ENCODE data around the gene NKD1. TPM values are rescaled to one million over a fixed set of nuclear protein-coding genes. Genes with fewer than 3 reads are reported as not detected.

The NKD1 gene
- total RNA-seq, 6 donors from 2014 or later, result 9.9 to 59.7 (median 21.4) TPM

- DNase-seq (no peak), ATAC-seq (ENCODE audit: low FRiP score in 2 of 2) (no peak)
- no peak overlapping the region for H3K27ac ChIP-seq
- no peaks in the 10 kb centered on the region for H3K4me1 ChIP-seq
- H3K27me3 ChIP-seq, result no peaks in the 10 kb centered on the region
- whole genome bisulfite sequencing, 2 donors, result 92 to 96% methylated on average over 6 to 7 of the region's 7 CpGs
- no peak overlapping the region for H3K4me3 ChIP-seq
- H3K36me3 ChIP-seq, result no peaks in the 10 kb centered on the region
- no peaks in the 10 kb centered on the region for H3K9me3 ChIP-seq
- no peak for TF ChIP-seq POLR2AphosphoS5 (IDR thresholded peaks at IDR 0.05)
- no peak for TF ChIP-seq POLR2A (IDR thresholded peaks at IDR 0.05)
- TF ChIP-seq EP300 (IDR thresholded peaks at IDR 0.05), result no peak
- no peak for TF ChIP-seq CTCF (IDR thresholded peaks at IDR 0.05)
These were observed 24.5 kb upstream of the NKD1 start for GRCh38 chr16:50523710-50524109.

- no peaks in the 10 kb centered on the region for H3K36me3 ChIP-seq
- DNase-seq (no peak), ATAC-seq (ENCODE audit: low FRiP score in 2 of 2) (no peak)
- no peaks in the 10 kb centered on the region for H3K4me1 ChIP-seq
- peaks cover 0 to 6% (median 0%) of the 10 kb centered on the region in 4 donors for H3K9me3 ChIP-seq
- H3K4me3 ChIP-seq, result no peak overlapping the region
- no peak for TF ChIP-seq CTCF (IDR thresholded peaks at IDR 0.05)
- no peak for TF ChIP-seq EP300 (IDR thresholded peaks at IDR 0.05)
- no peak for TF ChIP-seq POLR2AphosphoS5 (IDR thresholded peaks at IDR 0.05)
- no peak for TF ChIP-seq POLR2A (IDR thresholded peaks at IDR 0.05)
- no peaks in the 10 kb centered on the region for H3K27me3 ChIP-seq
- WGBS, 2 donors, result 90 to 91% methylated on average over 3 of the region's 3 CpGs
- no peak overlapping the region for H3K27ac ChIP-seq
These were observed 22.9 kb upstream of the NKD1 start for GRCh38 chr16:50525262-50525661.

- Histone ChIP-seq H3K36me3 (no peaks in the 10 kb centered on the region), H3K4me3 (no peak overlapping the region), H3K27me3 (no peaks in the 10 kb centered on the region), H3K9me3 (peaks cover 0 to 6% (median 0%) of the 10 kb centered on the region in 4 donors), H3K27ac (no peak overlapping the region), H3K4me1 (no peaks in the 10 kb centered on the region)
- ATAC-seq (ENCODE audit: low FRiP score in 2 of 2) (no peak), DNase-seq (no peak)
- 93 to 98% methylated on average over 5 to 6 of the region's 6 CpGs for WGBS, 2 donors
- TF ChIP-seq CTCF (IDR thresholded peaks at IDR 0.05) (no peak), POLR2A (IDR thresholded peaks at IDR 0.05) (no peak), EP300 (IDR thresholded peaks at IDR 0.05) (no peak), POLR2AphosphoS5 (IDR thresholded peaks at IDR 0.05) (no peak)
These were observed 22.5 kb upstream of the NKD1 start for GRCh38 chr16:50525716-50526115.

GRCh38 chr16:50526249-50526648 lies 21.9 kb upstream of the NKD1 start:
- H3K36me3 ChIP-seq, result no peaks in the 10 kb centered on the region
- TF ChIP-seq EP300 (IDR thresholded peaks at IDR 0.05), result no peak
- no peak for TF ChIP-seq CTCF (IDR thresholded peaks at IDR 0.05)
- no peak for TF ChIP-seq POLR2AphosphoS5 (IDR thresholded peaks at IDR 0.05)
- no peak for TF ChIP-seq POLR2A (IDR thresholded peaks at IDR 0.05)
- no peak overlapping the region for H3K27ac ChIP-seq
- 86 to 87% methylated on average over 4 of the region's 4 CpGs for WGBS, 2 donors
- H3K27me3 ChIP-seq, result no peaks in the 10 kb centered on the region
- no peak for DNase-seq
- H3K9me3 ChIP-seq, result peaks cover 0 to 6% (median 0%) of the 10 kb centered on the region in 4 donors
- no peak for ATAC-seq (ENCODE audit: low FRiP score in 2 of 2)
- no peak overlapping the region for H3K4me3 ChIP-seq
- H3K4me1 ChIP-seq, result no peaks in the 10 kb centered on the region

- ATAC-seq (ENCODE audit: low FRiP score in 2 of 2) (no peak), DNase-seq (no peak)
- 96 to 100% methylated on average over 1 to 6 of the region's 6 CpGs for WGBS, 2 donors
These were observed 21.4 kb upstream of the NKD1 start for GRCh38 chr16:50526796-50527195.

More at GRCh38 chr16:50526796-50527195, 21.4 kb upstream of the NKD1 start:
- TF ChIP-seq EP300 (IDR thresholded peaks at IDR 0.05) (no peak), POLR2AphosphoS5 (IDR thresholded peaks at IDR 0.05) (no peak), CTCF (IDR thresholded peaks at IDR 0.05) (no peak), POLR2A (IDR thresholded peaks at IDR 0.05) (no peak)
- Histone ChIP-seq H3K4me1 (no peaks in the 10 kb centered on the region), H3K9me3 (peaks cover 0 to 6% (median 0%) of the 10 kb centered on the region in 4 donors), H3K4me3 (no peak overlapping the region), H3K27ac (no peak overlapping the region), H3K36me3 (no peaks in the 10 kb centered on the region), H3K27me3 (no peaks in the 10 kb centered on the region)
